HG03159 (cell line): ENCODE data around the gene CENPF.

Experiments
- ATAC-seq: cut with Tn5 transposase; IDR thresholded peaks from one replicate; pipeline ENCODE4 v1.9.1; 2021; ENCODE audit warnings: mild to moderate bottlenecking, moderate library complexity; ENCODE audit not compliant: unreplicated experiment

Gene CENPF

DNA sequence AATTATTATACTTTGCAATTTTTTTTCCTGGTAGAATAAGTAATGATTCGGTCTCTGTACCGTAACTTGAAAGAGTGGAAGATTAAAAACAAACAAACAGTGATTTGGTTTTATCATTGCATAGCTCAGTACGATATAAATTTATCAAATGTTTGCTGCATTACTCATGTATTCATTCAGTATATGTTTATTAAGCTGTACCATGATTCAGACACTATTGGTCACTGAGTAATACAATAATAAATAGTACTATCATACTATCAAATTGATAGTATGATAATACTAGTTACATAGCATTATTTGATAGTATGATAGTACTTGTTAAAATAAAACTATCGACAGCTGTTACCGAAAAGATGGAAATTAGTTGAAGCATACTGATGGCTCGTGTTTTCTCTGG, 12.1 kb downstream of the CENPF start:
- ATAC-seq: no peak

DNA sequence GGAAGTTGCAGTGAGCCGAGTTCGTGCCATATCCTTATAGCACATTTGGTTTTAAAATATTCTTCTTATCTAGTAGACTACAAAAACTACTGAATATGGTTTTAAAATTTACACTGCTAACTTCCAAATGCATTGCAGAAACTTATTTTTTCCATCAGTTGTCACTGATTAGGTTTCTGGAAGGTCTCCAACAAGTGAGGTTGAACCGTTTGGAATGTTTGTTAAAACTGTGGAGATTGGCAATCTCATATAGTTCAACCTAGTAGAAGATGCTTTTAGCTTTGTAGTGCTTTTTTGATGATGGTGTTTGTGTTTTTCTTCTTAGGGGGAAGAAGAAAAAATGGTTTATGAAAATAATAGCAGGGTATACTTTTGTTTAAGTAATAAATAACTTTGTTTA, 12.9 kb downstream of the CENPF start:
- no peak for ATAC-seq

DNA sequence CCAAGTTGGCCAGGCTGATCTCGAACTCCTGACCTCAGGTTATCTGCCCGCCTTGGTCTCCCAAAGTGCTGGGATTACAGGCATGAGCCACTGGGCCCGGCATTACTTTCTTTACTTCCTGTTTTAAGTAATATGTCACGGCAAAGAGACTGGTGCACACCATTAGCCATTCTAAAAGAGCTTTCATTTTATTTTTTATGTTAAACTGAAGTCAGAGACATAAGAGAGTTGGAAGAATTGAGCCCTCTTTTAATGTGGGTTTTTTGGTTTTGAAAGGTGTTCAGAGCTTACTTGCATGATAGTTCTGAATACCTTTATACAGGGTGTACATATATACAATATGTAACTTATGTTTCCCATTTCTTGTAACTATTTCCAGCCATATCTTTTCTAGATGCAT, 14.3 kb downstream of the CENPF start:
- no peak for ATAC-seq

DNA sequence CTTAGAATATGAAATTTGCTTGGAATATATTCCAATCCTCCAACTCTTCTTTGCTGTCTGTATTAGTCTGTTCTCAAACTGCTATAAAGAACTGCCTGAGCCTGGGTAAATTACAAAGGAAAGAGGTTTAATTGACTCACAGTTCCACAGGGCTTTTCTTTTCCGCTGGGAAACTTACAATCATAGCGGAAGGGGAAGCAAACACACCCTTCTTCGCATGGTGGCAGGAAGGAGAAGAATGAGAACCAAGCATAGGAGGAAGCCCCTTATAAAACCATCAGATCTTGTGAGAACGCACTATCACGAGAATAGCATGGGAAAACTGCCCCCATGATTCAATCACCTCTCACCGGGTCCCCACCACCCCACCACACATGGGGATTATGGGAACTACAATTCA, 14.8 kb downstream of the CENPF start:
- no peak for ATAC-seq

DNA sequence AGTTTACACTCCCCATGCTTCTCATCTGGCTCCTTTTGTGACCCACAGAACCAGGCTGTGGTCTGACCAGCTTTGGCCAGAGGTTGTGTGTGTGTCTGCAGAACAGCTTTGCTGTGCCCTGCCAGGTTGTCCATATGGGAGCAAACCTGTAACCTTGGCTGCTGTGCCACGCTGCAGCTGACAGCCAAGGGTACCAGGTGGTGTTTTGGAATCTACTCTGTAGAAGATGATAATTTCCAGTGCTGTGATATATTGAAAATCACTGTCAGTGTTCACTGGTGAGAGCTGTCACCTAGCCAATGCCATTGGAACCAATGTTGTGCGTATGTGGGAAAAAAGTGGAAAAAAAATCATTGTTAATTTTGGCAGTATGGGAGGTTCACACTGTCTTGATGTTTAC, 18.2 kb downstream of the CENPF start:
- ATAC-seq: no peak

DNA sequence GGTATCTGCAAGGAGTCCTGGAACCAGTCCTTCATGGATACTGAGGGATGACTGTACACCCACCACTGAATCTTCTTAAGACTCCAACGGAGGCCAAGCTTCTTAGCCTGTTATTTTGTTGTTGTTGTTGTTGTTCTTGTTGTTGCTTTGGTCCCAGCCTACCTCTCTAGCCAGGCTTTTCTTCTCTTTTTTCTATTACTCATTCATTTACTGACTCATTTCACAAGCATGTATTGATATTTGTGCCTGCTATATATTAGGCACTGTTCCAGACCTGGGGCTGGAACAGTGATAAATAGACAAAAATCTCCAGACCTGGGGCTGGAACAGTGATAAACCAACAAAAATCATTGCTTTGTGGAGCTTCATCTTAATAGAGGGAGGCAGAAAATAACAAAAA, 20.4 kb downstream of the CENPF start:
- ATAC-seq: no peak

DNA sequence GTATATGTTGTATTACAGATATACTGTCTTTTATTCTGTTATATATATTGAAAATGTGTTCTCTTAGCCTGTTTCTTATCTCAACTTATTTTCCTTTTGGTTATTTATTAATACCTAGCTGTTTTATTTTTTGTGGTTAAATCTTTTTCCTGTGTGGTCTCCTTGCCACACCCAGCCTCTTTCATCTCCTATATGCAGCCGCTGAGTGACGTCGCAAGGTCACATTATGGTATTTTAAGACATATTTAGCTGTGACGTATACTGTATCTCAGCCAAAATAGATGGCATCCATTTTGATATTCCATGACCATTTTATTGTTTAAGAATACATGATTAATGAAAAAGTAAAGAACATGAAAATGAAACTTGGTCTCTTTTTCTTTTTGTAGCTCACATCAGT, 29.1 kb downstream of the CENPF start:
- no peak for ATAC-seq

DNA sequence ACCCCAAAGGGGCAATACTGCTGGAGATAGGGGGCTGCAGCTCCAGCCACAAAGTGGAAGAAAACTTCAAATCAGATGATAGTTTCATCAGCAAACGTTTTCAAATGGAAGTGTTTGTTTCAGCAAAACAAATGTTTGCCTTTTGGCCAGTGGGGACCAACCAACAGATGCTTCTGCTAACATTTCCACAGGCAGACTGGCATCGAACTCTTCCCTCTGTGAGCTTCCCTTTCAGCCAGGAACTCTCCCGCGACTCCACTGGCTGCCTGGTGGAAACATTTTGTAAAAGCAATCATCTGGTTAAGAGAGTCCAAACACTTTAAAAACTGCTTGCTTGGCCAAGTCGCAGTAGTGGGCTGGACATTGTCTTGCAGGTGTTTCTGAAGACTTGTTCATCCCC, 30.7 kb downstream of the CENPF start:
- ATAC-seq: no peak

DNA sequence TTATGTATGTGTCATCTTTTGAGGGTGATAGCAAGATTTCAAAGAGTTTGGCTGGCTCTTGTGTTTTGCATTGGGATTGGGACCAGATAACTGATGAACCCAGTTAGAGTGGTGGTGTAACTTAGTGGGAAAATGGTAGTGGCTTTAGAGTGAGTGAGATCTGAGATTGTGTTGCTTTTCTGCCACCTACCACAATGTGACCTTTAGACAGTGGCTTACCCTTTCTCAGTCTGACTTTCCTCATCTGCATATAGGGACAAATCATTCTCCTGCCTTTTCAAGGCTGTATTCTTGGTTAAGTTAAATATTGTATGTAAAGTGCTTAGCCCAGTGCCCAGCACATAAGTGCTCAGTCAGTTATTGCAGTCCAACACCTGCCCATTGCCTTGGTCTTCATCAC, 31.3 kb downstream of the CENPF start:
- no peak for ATAC-seq

DNA sequence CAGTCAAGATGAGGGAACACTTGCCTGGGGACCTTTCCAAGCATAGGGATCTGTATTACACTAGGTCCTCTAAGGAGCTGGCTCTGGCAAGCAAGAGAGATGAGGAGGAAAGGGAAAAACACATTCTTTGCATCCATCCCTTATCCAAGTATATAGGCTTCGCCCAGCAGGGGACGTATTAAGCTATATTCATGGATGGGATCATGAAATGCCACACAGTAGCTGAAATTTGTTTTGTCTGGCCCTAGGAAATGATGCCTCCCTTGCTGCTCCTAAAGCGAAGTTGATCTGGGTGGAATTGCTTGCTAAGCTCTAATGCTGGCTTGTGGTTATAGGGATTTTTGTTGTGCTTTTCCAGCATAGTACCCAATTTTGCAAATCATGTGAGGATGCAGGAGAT, 32.1 kb downstream of the CENPF start:
- ATAC-seq: no peak

DNA sequence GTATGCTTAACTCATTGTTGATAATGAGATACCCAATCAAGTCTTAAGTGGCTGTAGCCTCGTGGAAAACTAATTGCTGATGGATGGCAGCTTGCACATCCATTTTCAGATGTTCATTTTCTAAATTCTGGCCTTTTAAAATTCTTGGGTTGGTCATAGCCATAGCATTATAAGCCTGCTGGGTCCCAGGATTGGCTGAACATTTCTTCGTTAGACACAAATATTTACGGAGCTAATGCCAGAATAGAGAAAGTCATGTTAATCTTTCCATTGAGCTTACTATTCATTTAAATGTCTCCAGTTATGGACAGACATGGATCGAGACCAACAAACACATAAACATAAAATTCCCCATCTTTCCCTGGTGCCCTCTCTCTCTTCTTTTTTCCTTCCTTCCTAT, 32.5 kb downstream of the CENPF start:
- no peak for ATAC-seq

DNA sequence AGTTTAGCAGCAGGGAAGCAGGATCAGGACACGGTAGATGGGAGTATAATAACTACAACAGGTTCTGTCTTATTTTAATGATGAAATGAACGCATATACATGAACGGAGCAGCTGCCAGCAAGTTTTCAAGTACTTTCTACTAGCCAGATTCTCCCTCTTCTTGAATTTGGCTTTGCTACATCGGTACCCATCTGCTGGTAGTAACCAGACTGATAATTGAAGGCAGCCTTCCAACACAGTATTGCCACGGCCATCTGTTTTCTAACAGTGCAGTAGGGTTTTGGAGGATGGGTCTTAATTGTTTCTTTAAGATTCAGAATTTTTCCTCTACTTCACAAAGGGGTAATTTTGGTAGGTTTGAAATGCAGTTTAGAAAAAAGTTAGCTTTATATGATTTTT, 33.4 kb downstream of the CENPF start:
- no peak for ATAC-seq

DNA sequence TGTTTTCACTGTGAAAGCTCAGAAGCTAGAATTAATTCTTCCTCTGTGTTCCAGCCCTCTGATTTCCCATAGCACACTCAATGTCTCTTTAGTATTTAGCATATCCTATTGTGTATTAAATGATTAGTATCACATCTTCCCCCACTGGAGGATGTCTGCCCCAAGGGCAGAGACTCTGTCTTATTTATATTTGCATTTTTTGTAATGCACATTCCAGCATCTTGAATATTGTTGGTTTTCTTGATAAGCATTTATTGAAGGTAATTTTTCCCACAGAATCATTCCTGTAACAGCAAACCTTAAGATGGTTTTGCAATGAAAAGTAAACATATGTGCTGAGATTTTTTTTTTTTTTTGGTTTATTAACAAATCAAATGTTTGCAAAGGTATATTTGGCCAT, 34.1 kb downstream of the CENPF start:
- ATAC-seq: no peak

DNA sequence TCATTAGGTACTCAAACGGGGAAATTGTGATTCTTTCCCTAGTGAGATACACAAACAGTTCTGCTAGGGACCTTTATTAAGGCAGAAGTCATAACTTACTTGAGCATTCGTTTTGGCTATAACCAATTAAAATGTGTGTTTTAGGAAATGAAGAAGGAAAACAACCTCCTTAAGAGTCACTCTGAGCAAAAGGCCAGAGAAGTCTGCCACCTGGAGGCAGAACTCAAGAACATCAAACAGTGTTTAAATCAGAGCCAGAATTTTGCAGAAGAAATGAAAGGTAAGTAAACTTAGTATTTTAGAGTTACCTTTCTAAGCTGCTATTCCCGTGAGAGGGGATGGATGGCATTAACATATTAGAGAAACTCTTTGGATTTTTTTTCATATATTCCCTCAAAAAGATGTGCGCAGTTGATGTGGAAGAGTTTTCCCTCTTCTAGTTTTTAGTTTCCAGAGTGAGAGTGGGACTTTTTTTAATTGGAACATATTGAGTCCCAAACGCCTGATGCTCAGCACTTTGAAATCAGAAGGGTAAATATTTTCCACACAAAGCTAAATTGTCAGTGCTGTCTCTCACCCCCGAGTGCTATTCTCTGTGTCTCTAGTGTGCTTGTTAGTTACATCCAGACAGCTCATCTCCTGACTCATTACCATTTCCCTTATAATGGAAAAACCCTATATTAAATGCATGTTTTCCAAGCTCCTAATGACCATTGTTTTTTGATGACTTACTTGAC, 34.9 kb downstream of the CENPF start:
- peak; percentile 79 for ATAC-seq

DNA sequence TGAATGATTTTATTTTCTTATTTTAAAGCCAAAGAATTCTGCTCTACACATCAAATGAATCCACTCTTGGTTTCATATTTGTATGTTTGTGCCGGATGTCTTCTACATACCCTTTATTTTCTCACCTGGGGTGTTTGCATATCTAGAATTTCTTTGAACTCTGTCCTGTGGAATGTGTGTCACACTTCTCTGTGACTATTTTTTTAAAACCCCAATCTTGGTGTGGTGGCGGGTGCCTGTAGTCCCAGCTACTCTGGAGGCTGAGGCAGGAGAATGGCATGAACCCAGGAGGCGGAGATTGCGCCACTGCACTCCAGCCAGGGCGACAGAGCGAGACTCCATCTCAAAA, 35.4 kb downstream of the CENPF start:
- ATAC-seq: no peak

DNA sequence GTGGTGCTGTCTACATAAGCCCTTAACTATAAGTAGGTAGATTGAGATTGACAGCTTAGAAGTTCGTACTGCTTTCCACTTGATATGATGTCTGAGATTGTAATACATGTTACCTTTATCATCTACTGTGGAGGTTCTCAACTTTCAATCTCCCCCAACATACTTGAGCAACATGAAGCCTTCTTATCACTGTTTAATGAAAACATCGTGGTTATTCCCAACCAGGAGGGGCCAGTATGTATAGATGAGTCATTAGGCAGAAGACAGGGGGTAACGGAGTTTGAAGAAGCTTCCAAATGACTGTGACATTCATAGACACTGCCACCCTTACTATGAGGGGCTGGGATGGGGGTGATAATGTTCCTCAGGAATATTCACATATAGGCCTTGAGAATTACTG, 36.0 kb downstream of the CENPF start:
- ATAC-seq: no peak

DNA sequence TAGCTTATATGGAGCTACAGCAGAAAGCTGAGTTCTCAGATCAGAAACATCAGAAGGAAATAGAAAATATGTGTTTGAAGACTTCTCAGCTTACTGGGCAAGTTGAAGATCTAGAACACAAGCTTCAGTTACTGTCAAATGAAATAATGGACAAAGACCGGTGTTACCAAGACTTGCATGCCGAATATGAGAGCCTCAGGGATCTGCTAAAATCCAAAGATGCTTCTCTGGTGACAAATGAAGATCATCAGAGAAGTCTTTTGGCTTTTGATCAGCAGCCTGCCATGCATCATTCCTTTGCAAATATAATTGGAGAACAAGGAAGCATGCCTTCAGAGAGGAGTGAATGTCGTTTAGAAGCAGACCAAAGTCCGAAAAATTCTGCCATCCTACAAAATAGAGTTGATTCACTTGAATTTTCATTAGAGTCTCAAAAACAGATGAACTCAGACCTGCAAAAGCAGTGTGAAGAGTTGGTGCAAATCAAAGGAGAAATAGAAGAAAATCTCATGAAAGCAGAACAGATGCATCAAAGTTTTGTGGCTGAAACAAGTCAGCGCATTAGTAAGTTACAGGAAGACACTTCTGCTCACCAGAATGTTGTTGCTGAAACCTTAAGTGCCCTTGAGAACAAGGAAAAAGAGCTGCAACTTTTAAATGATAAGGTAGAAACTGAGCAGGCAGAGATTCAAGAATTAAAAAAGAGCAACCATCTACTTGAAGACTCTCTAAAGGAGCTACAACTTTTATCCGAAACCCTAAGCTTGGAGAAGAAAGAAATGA, 37.6 kb downstream of the CENPF start:
- ATAC-seq: no peak

DNA sequence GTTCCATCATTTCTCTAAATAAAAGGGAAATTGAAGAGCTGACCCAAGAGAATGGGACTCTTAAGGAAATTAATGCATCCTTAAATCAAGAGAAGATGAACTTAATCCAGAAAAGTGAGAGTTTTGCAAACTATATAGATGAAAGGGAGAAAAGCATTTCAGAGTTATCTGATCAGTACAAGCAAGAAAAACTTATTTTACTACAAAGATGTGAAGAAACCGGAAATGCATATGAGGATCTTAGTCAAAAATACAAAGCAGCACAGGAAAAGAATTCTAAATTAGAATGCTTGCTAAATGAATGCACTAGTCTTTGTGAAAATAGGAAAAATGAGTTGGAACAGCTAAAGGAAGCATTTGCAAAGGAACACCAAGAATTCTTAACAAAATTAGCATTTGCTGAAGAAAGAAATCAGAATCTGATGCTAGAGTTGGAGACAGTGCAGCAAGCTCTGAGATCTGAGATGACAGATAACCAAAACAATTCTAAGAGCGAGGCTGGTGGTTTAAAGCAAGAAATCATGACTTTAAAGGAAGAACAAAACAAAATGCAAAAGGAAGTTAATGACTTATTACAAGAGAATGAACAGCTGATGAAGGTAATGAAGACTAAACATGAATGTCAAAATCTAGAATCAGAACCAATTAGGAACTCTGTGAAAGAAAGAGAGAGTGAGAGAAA, 38.4 kb downstream of the CENPF start:
- no peak for ATAC-seq

DNA sequence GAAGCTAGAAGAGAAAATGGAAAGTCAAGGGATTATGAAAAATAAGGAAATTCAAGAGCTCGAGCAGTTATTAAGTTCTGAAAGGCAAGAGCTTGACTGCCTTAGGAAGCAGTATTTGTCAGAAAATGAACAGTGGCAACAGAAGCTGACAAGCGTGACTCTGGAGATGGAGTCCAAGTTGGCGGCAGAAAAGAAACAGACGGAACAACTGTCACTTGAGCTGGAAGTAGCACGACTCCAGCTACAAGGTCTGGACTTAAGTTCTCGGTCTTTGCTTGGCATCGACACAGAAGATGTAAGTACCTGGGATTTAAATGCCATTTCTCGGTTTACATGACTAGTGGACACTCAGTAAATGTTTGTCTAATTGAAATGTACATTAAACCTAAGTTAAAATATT, 40.0 kb downstream of the CENPF start:
- ATAC-seq: no peak

DNA sequence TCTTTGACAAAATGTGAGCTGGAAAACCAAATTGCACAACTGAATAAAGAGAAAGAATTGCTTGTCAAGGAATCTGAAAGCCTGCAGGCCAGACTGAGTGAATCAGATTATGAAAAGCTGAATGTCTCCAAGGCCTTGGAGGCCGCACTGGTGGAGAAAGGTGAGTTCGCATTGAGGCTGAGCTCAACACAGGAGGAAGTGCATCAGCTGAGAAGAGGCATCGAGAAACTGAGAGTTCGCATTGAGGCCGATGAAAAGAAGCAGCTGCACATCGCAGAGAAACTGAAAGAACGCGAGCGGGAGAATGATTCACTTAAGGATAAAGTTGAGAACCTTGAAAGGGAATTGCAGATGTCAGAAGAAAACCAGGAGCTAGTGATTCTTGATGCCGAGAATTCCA, 42.7 kb downstream of the CENPF start:
- no peak for ATAC-seq

DNA sequence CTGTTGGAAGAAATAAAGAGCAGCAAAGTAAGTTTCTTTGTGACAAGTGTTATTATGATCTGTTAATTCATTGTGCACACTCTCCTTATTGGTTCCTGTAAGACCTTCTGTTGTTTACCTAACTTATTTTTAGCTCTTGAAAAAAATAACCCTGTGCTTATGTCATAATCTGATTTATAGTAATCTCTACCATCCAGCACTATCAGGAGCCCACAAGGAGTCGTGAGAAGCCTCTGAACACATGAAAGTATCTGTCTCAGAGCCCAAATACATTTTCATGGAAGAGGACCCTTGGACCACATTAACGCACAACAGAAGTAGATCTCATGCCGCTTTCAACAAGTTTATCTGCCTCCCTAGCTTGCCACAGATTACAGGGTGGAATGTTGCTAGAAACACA, 45.8 kb downstream of the CENPF start:
- ATAC-seq: no peak

DNA sequence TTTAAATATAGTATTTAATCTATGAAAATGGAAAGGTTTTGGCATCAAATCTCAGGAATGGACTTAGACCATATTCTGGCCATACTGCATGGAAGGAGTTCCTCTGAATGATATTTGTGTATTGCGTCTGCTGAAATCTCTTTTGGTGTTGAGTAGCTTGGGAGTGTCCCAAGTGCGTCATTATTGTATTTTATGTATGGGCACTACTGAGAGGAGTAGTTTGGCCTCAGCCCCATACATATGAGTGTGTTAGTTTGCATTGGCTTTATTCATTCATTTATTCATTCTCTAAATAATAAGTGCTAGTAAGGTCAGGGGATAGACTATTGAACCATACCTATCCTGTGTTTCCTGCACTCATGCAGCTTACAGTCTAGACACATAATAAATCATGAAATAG, 46.6 kb downstream of the CENPF start:
- no peak for ATAC-seq
